Activated T-helper 1 cell treated with anti-CD3 and anti-CD28 coated beads, Interleukin-2, amount 50 U/mL, for 16 hours (primary cell): ENCODE measurements around the gene PSG2.
"Not testable (repeated sequence)": the region's sequence is repeated elsewhere in the genome, so short reads cannot be mapped to it uniquely, and the experiment has no call there.

Experiments used
- DNase-seq, 2 donors: peaks; one replicate each; pipeline ENCODE4 v3.0.0-alpha.2; 2020; ENCODE audit warnings: low read depth in 1 of 2, low spot score in 1 of 2

The PSG2 gene

DNA sequence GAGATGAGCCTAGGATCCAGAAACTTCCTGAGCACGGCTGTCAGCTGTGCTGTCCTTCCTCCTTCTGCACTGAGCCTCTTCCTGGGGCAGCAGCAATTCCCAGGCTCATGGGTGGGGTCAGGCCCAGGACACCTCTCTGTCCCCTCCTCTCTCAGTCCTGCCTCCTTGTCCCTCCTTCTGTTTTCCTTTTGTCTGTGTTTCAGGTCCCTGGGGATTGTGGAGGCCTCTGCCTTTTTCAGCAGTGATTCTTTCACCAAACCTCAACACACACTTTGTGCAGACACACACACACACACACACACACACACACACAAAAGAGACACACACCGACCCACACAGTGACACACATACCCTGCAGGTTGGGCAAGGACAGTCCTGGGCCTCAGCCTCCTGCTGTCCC, at the start of gene PSG2:
TSS of gene PSG2 (minus strand) at position 101 of the 400 bp plus-strand sequence. CDS start 132 bp downstream, outside the sequence.
- DNase-seq = not testable (repeated sequence)

DNA sequence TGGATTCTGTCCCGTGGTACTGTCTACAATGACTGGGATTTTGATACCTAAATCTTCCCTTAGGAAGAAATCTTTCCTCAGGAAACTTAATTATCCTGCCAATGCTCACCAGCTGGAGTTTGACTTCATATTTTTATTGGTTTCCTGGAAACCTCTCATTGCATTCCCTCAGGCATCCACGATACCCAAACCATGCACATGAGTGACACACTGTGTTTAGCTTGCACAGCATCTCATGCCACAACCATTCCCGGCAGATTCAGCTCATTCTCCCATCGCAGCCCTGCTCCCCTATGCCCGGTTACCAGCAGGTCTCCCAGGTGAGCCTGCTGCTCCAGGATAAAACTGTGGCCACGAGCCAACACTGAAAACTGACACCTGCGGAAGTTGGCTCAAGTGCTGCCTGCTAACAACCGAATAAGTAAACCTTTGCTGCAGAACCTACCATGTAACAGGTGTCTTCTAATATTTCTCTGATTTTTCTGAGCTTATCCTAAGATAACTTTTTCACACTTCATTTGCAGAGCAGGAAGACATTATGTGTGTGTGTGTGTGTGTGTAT, 48.9 kb upstream of the PSG2 start:
- not testable (repeated sequence) for DNase-seq

GRCh38 chr19:43129197-43129596, 46.7 kb upstream of the PSG2 start:
- DNase-seq = not testable (repeated sequence)

DNA sequence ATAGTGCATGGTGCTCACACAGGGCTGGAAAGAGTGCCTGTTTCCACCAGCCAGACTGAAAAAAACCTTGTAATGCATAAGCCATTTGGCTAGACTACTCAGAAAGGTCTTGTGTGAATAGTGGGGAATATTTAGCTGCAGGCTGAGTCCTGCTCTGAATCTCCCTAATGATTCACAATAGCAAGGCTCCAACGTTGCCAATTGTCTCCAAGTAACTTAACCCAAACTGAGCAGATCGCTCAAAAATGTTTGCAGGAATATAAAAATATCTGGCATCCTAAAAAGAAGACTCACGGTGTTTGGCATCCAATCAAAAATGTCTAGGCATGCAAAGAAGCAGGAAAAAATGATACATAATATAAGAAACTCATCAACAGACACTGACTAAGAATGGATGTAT, 44.8 kb upstream of the PSG2 start:
- not testable (repeated sequence) for DNase-seq

DNA sequence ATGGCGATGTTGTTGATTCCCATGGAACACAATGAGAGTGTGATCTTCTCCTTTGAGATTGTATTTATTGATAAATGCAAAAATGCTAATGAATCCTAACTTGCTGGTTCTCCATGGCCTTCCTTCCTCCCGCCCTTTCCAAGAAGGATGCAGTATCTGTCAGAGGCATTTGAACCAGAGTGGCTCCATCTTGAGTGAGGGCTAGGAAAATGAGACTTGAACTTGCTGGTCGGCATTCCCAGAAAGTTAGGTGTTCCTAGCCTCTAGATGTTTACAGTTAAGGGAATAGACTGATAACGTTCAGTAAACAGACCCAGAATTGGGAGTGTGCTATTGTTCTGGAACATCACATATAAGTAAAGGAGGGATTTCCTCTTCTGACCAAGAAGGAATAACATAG, 44.2 kb upstream of the PSG2 start:
- DNase-seq = no peak

GRCh38 chr19:43124360-43124759, 41.9 kb upstream of the PSG2 start:
- DNase-seq = no peak

DNA sequence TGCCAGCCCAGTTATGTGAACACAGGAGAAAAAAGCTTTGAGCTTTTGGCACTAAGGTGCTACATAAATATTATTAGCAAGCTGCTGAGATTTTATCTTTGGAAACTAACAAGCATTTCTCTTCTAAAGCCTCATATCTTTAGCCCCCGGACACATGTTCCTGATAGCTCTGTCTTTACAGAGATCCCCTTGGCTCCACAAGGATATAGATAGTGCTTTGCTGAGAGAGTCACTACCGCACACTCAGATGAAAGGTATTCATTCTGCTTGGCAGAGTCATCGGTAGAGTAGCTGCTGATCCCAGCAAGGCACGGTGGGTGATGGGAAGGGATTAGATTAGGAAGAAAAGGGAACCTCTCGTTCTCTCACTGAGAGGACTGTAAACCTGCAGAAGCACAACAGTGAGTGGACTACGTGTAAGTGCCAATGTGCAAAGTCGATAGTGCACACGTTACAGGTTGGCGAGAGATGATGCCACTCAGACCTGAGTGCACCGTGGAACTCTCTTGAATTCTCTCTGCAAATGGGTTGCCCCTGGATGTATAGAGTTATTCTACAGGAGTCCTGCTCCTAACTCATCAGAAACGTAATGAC, 38.0 kb upstream of the PSG2 start:
- not testable (repeated sequence) for DNase-seq

DNA sequence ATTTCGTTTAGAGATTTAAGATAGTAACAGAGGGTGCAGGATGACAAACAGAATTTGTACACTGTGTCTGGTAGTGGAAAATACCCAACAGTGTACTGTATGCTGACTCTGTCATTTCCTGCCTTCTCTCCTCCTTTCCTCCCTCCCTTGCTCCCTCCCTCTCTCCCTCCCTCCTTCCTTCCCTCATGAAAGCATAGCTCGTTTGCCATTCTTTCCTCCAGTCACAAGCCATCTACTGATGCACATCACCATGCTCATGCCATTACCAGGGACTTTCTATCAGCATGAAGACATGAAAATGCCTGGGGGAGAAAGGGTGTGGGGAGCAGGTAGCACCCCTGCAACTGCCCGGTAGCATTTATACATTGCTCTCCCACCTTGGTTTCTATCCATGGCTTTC, 37.0 kb upstream of the PSG2 start:
- not testable (repeated sequence) for DNase-seq

DNA sequence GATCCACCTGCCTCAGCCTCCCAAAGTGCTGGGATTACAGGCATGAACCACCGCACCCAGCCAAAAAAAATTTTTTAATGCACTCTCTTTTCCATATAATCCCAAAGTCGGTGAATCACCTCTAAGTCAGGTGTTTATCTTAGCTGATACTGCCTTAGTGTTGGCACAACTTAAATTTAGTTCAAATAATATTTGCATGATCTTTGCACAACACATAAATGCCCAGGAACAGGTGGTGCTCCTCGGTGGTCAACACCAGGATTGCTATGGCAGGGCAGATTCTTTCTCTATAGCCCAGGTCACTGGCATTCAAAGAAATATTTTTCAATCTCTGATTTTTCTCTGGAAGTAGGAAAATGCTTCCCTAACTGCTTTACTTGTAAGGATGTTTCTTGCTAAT, 33.9 kb upstream of the PSG2 start:
- DNase-seq = not testable (repeated sequence)

- not testable (repeated sequence) for DNase-seq
These were observed 33.0 kb upstream of the PSG2 start for GRCh38 chr19:43115548-43115947.

- DNase-seq = not testable (repeated sequence)
These were observed 32.6 kb upstream of the PSG2 start for GRCh38 chr19:43115064-43115463.

DNA sequence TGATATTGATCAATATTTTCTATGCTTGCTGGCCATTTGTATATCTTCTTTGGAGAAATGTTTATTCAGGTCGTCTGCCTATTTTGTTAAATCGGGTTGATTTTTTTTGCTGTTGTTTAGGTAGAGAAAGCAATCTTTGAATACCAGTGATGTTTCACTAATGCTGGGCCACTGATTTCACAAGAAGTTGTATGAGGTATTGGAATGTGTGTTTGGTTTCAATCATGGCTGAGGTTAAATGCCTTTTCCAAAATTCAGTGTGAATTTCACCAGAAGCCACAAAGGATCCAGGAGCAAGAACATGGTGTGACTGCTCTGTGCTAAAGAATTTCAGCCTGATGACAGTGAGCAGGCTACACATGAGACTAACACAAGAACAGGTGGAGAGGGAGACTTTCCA, 32.1 kb upstream of the PSG2 start:
- not testable (repeated sequence) for DNase-seq

GRCh38 chr19:43107401-43107800, 24.9 kb upstream of the PSG2 start:
- not testable (repeated sequence) for DNase-seq

DNA sequence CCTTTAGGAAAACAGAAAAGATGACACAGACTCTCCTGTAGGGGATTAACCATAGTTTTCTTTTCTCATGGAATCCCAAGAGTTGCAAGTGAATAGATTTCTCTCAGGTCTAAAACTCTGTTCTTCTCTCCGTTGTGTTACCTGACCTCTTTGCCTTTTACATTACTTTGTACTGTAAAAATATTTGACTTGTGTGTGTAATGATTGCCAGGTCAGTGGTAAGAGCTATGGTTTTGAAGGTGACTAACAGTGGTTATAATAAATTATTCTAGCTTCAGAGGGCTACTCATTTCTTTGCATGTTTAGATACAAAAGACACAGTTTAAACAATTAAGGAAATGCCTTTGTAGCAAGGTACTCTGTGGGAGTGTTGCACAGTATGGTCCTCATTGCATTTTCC, 23.0 kb upstream of the PSG2 start:
- no peak for DNase-seq

- not testable (repeated sequence) for DNase-seq
These were observed 21.8 kb upstream of the PSG2 start for GRCh38 chr19:43104215-43104850.

DNA sequence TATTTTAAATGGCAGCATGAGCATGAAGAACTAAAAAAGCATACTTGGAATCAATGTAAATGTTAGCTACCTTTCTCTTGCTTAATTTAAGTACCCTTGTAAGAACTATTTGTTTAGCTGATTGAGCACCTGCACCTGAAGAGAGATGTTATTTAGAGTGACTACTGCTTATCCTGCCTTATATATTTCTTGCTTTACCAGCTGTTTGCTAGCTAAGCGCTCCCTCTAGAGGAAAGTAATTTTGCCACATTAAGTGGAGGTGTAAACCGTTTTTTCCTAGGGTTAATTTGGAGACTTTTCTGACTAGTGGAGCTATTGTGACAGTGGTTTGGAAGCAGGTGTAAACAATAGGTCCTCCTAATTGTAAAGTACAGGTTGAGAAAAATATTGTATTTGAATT, 19.4 kb upstream of the PSG2 start:
- no peak for DNase-seq

- not testable (repeated sequence) for DNase-seq
These were observed 15.9 kb upstream of the PSG2 start for GRCh38 chr19:43098416-43098815.

GRCh38 chr19:43087702-43088340, 5.3 kb upstream of the PSG2 start:
- DNase-seq = not testable (repeated sequence)

- DNase-seq = not testable (repeated sequence)
These were observed 3.5 kb upstream of the PSG2 start for GRCh38 chr19:43085796-43086530.

DNA sequence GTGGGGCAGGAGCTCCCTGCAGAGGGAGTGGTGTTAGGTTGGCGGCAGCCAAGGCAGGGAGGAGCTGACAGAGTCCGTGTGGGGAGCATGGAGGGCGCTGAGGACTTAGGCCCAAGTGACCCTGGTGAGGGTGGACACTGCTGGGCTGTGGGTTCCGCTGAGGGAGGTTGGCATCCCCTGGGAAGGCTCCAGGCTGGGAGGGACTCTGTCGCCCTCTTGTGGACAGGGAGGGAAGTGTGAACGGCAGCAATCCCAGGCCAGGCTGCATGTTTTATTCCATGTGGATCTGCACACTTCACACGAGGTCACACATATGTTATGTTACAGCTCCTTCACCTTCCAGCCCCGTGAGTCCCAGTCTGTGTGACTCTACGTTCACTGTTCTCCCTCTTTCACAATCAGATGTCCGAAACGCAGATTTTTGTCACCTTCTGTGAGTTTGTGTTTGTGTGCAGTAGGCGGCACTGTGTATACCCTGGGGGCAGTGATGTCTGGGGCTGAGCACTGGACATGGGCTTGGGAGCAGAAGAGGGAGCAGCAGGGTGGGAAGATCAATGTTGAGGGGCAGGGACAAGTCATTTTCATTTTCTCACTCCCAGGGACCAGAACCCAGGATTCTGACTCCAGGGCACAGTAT, 1.8 kb upstream of the PSG2 start:
- DNase-seq = not testable (repeated sequence)

DNA sequence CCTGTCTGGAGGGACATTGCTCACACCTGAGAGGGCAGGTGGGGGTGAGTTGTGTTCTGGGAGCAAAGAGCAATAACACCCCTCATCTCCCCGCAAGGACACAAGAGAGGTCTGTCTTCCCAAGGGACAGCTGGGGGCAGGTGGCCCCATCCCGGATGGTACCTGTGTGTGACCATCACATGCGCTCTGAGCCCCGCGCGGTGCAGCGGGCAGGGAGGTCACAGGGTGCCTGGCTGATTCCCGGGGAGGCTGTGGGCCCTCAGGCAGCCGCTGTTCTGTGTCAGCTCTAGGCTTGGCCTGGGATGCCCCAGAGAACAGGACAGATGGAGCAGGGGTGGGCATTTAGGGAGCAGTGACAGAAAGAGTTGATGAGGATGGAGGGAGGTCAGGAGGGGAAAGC, 1.2 kb upstream of the PSG2 start:
- DNase-seq = not testable (repeated sequence)
